Epithelial cell of esophagus (primary cell): ENCODE measurements around the gene PNKD.

ENCODE experiments used
- DNase-seq: peaks from one replicate; pipeline ENCODE4 v3.0.0; 2010; ENCODE audit warnings: low read depth
- H3K4me3 ChIP-seq: 2 replicates; pipeline ENCODE4 v1.5.1; 2011; ENCODE audit warnings: mild to moderate bottlenecking, low read length, control low read depth
- TF ChIP-seq, protein P1 (sequence below): IDR thresholded peaks from 2 replicates; pipeline ENCODE4 v1.5.1; 2011; ENCODE audit warnings: low read depth, mild to moderate bottlenecking, low read length, control low read depth, inconsistent platforms; ENCODE audit not compliant: insufficient read depth; ENCODE audit errors: missing control alignments

The PNKD gene

DNA sequence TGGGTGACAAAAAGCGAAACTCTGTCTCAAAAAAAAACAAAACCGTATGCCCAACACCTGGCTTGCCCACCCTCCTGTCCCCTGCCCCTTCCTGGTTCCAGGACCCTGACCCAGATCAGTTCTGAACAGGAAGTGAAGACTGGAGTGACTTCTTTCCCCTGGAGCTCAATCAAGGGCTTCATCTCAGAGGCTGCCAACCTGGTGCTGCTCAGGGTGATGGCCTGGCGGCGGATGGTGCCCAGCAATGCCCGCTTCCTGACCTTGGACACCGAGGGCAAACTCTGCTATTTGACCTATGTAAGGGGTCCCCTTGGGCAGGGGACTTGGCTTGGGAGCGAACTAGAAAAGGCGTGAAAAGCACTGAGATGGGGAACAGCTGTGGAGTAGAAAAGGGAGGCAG, 92.3 kb downstream of the PNKD start:
- TF ChIP-seq, protein P1, sequence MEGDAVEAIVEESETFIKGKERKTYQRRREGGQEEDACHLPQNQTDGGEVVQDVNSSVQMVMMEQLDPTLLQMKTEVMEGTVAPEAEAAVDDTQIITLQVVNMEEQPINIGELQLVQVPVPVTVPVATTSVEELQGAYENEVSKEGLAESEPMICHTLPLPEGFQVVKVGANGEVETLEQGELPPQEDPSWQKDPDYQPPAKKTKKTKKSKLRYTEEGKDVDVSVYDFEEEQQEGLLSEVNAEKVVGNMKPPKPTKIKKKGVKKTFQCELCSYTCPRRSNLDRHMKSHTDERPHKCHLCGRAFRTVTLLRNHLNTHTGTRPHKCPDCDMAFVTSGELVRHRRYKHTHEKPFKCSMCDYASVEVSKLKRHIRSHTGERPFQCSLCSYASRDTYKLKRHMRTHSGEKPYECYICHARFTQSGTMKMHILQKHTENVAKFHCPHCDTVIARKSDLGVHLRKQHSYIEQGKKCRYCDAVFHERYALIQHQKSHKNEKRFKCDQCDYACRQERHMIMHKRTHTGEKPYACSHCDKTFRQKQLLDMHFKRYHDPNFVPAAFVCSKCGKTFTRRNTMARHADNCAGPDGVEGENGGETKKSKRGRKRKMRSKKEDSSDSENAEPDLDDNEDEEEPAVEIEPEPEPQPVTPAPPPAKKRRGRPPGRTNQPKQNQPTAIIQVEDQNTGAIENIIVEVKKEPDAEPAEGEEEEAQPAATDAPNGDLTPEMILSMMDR: no peak
- H3K4me3 ChIP-seq: no peak overlapping the region
- no peak for DNase-seq

GRCh38 chr2:218363736-218364135, 93.4 kb downstream of the PNKD start:
- no peak overlapping the region for H3K4me3 ChIP-seq
- TF ChIP-seq, protein P1: no peak
- no peak for DNase-seq

- no peak overlapping the region for H3K4me3 ChIP-seq
- no peak for DNase-seq
- TF ChIP-seq, protein P1: no peak
These were observed 93.9 kb downstream of the PNKD start for GRCh38 chr2:218364196-218364595.

- no peak overlapping the region for H3K4me3 ChIP-seq
- no peak for DNase-seq
- TF ChIP-seq, protein P1: no peak
These were observed 96.5 kb downstream of the PNKD start for GRCh38 chr2:218366621-218367414.

GRCh38 chr2:218367415-218368149, 97.3 kb downstream of the PNKD start:
- H3K4me3 ChIP-seq: peak overlapping the region; percentile 49
- DNase-seq: peak; percentile 45
- TF ChIP-seq, protein P1: no peak

DNA sequence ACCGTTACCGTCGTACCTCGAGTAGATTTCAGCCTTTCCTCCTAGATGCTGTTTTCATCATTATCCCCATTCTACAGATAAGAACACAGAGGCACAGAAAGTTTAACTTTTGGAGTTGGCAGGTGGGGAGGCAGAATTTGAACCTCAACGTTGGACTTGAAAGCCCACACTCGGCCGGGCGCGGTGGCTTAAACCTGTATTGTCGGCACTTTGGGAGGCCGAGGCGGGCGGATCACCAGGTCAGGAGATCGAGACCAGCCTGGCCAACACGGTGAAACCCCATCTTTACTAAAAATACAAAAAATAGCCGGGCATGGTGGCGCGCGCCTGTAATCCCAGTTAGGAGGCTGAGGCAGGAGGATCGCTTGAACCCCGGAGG, 97.8 kb downstream of the PNKD start:
- TF ChIP-seq, protein P1: no peak
- peak overlapping the region; percentile 49 for H3K4me3 ChIP-seq
- DNase-seq: no peak
